Hepatocyte (in vitro differentiated cells): Measurements from ENCODE around the gene NRIP1. TPM values are rescaled to one million over a fixed set of nuclear protein-coding genes. Genes with fewer than 3 reads are reported as not detected.

Experiments used
- DNase-seq: peaks from one replicate; pipeline ENCODE4 v3.0.0-alpha.2; 2016; ENCODE audit warnings: low spot score
- H2AFZ ChIP-seq: fragments of 200-600 bp; sonication (generic); 2 replicates; pipeline ENCODE4 v1.6.0; 2016; ENCODE audit warnings: antibody characterized with exemption, mild to moderate bottlenecking
- H3K27ac ChIP-seq: fragments of 200-600 bp; sonication (generic); 2 replicates; pipeline ENCODE4 v1.5.1; 2016; ENCODE audit warnings: mild to moderate bottlenecking
- H3K27me3 ChIP-seq: fragments of 200-600 bp; sonication (generic); 2 replicates; pipeline ENCODE4 v1.6.1; 2016
- H3K36me3 ChIP-seq: fragments of 200-600 bp; sonication (generic); replicated peaks from 2 replicates; pipeline ENCODE4 v1.5.1; 2016; ENCODE audit warnings: low read depth; ENCODE audit not compliant: insufficient read depth
- H3K4me1 ChIP-seq: fragments of 200-600 bp; sonication (generic); 2 replicates; pipeline ENCODE4 v1.5.1; 2016; ENCODE audit warnings: mild to moderate bottlenecking, moderate library complexity; ENCODE audit not compliant: insufficient read depth
- H3K4me2 ChIP-seq: fragments of 200-600 bp; sonication (generic); 2 replicates; pipeline ENCODE4 v1.6.0; 2016
- H3K4me3 ChIP-seq: fragments of 200-600 bp; sonication (generic); 2 replicates; pipeline ENCODE4 v1.5.1; 2016; ENCODE audit warnings: mild to moderate bottlenecking
- H3K79me2 ChIP-seq: fragments of 200-600 bp; sonication (generic); 2 replicates; pipeline ENCODE4 v1.6.0; 2017; ENCODE audit warnings: mild to moderate bottlenecking
- H3K9me2 ChIP-seq: fragments of 200-600 bp; sonication (generic); replicated peaks from 2 replicates; pipeline ENCODE4 v1.6.0; 2017; ENCODE audit warnings: mild to moderate bottlenecking; ENCODE audit not compliant: insufficient read depth
- H3K9me3 ChIP-seq: fragments of 200-600 bp; sonication (generic); 2 replicates; pipeline ENCODE4 v1.5.1; 2016; ENCODE audit warnings: low read depth, mild to moderate bottlenecking
- H4K20me1 ChIP-seq: fragments of 200-600 bp; sonication (generic); 2 replicates; pipeline ENCODE4 v1.6.0; 2016; ENCODE audit warnings: mild to moderate bottlenecking; ENCODE audit not compliant: insufficient read depth, poor library complexity, severe bottlenecking
- CTCF ChIP-seq: fragments of 200-600 bp; sonication (generic); IDR thresholded peaks from 2 replicates; pipeline ENCODE4 v1.5.1; 2016; ENCODE audit warnings: antibody characterized with exemption, mild to moderate bottlenecking; ENCODE audit not compliant: poor library complexity
- EZH2 ChIP-seq: fragments of 200-600 bp; sonication (generic); IDR thresholded peaks from 2 replicates; pipeline ENCODE4 v1.6.1; 2016; ENCODE audit warnings: antibody characterized with exemption, mild to moderate bottlenecking, borderline replicate concordance
- EZH2phosphoT487 ChIP-seq: fragments of 200-600 bp; sonication (generic); IDR thresholded peaks from one replicate; pipeline ENCODE4 v1.6.1; 2018; ENCODE audit warnings: antibody characterized with exemption, mild to moderate bottlenecking, low read depth, moderate library complexity; ENCODE audit not compliant: unreplicated experiment, severe bottlenecking
- WGBS: methylation state at CpG from one replicate; pipeline ENCODE4 v1.1.6; 2016; ENCODE audit warnings: low lambda C conversion rate; ENCODE audit errors: missing lambda C conversion rate; 5-methylcytosine and 5-hydroxymethylcytosine counted together
- polyA plus RNA-seq: library from polyadenylated mRNA; unstranded; fragments of >200 nt; fragmentation: Nextera tagmentation; extraction: Ambion mirVana; gene quantifications from 2 replicates; pipeline ENCODE4 v1.2.1, GENCODE V29; 2016
- total RNA-seq: library from RNA; depleted of rRNA; stranded (reverse); fragments of >200 nt; gene quantifications from 2 replicates; pipeline ENCODE4 v1.2.3, GENCODE V29; 2014

NRIP1 gene
- total and polyA plus RNA-seq, 2 experiments from 2014 or later: 11.5 to 62.4 TPM

- H2AFZ ChIP-seq: no peak overlapping the region
- H3K79me2 ChIP-seq: no peaks in the 10 kb centered on the region
- WGBS: 90% methylated on average over 3 of the region's 3 CpGs
- H3K4me1 ChIP-seq: no peaks in the 10 kb centered on the region
- no peaks in the 10 kb centered on the region for H3K36me3 ChIP-seq
- TF ChIP-seq EZH2phosphoT487 (no peak), EZH2 (no peak), CTCF (no peak)
- no peak overlapping the region for H3K27ac ChIP-seq
- H3K4me3 ChIP-seq: no peak overlapping the region
- DNase-seq: no peak
- H4K20me1 ChIP-seq: no peaks in the 10 kb centered on the region
- H3K4me2 ChIP-seq: no peak overlapping the region
- no peaks in the 10 kb centered on the region for H3K27me3 ChIP-seq
- H3K9me2 ChIP-seq: no peaks in the 10 kb centered on the region
- H3K9me3 ChIP-seq: no peaks in the 10 kb centered on the region
Observed at GRCh38 chr21:15104470-15104869, 39.7 kb upstream of the NRIP1 start.

GRCh38 chr21:15098908-15099307 lies 34.1 kb upstream of the NRIP1 start:
- no peaks in the 10 kb centered on the region for H3K9me2 ChIP-seq
- no peak overlapping the region for H2AFZ ChIP-seq
- H3K9me3 ChIP-seq: no peaks in the 10 kb centered on the region
- 86% methylated on average over 3 of the region's 3 CpGs for WGBS
- DNase-seq: no peak
- H3K27ac ChIP-seq: no peak overlapping the region
- no peaks in the 10 kb centered on the region for H3K79me2 ChIP-seq
- H4K20me1 ChIP-seq: no peaks in the 10 kb centered on the region
- H3K36me3 ChIP-seq: no peaks in the 10 kb centered on the region
- H3K4me1 ChIP-seq: peaks cover 3% of the 10 kb centered on the region
- H3K4me3 ChIP-seq: no peak overlapping the region
- H3K27me3 ChIP-seq: no peaks in the 10 kb centered on the region
- no peak overlapping the region for H3K4me2 ChIP-seq
- no peak for TF ChIP-seq CTCF
- TF ChIP-seq EZH2phosphoT487: no peak
- no peak for TF ChIP-seq EZH2

- H3K9me3 ChIP-seq: no peaks in the 10 kb centered on the region
- WGBS: 45% methylated on average over 3 of the region's 3 CpGs
Observed at GRCh38 chr21:15098181-15098580, 33.4 kb upstream of the NRIP1 start.

More at GRCh38 chr21:15098181-15098580, 33.4 kb upstream of the NRIP1 start:
- Histone ChIP-seq H3K27ac (no peak overlapping the region), H3K4me3 (no peak overlapping the region), H4K20me1 (no peaks in the 10 kb centered on the region), H3K27me3 (no peaks in the 10 kb centered on the region), H3K79me2 (no peaks in the 10 kb centered on the region), H3K4me1 (peaks cover 3% of the 10 kb centered on the region), H3K36me3 (no peaks in the 10 kb centered on the region), H3K9me2 (no peaks in the 10 kb centered on the region), H3K4me2 (no peak overlapping the region), H2AFZ (no peak overlapping the region)
- no peak for TF ChIP-seq EZH2phosphoT487
- TF ChIP-seq EZH2: no peak
- no peak for TF ChIP-seq CTCF
- no peak for DNase-seq
